Activated CD4-positive, alpha-beta T cell treated with anti-CD3 and anti-CD28 coated beads for 36 hours (primary cell): ENCODE data around the gene DDX23. TPM values are rescaled to one million over a fixed set of nuclear protein-coding genes. Genes with fewer than 3 reads are reported as not detected.
A peak's percentile ranks its signal among the peaks of the same experiment; 100 is the strongest.
"Not testable (repeated sequence)": the region's sequence is repeated elsewhere in the genome, so short reads cannot be mapped to it uniquely, and the experiment has no call there.

Experiments used
- ATAC-seq: fragments of 200-7000 bp; cut with Tn5 transposase; one replicate; pipeline ENCODE4 v1.10.0; 2021; ENCODE audit warnings: mild to moderate bottlenecking, moderate library complexity
- CTCF ChIA-PET: fragments of 350-600 bp; sonication (Branson Sonifier 250); formaldehyde crosslinking; loops from one replicate; lab custom pipeline; 2021; ENCODE audit warnings: antibody characterized with exemption; lab: Charles Lee
- POLR2A ChIA-PET: fragments of 350-600 bp; sonication (Branson Sonifier 250); formaldehyde crosslinking; loops from one replicate; lab custom pipeline; 2021; ENCODE audit warnings: antibody characterized with exemption, inconsistent platforms; lab: Charles Lee
- DNase-seq: peaks from one replicate; pipeline ENCODE4 v3.0.0-alpha.2; 2020
- H3K27ac Mint-ChIP-seq: one replicate; pipeline ENCODE4 v1.8.0; 2021; ENCODE audit warnings: mixed read lengths
- H3K27me3 Mint-ChIP-seq: one replicate; pipeline ENCODE4 v1.8.0; 2021; ENCODE audit warnings: mixed read lengths
- H3K36me3 Mint-ChIP-seq: one replicate; pipeline ENCODE4 v1.8.0; 2021; ENCODE audit warnings: low read depth, mixed read lengths
- H3K4me1 Mint-ChIP-seq: one replicate; pipeline ENCODE4 v1.8.0; 2021; ENCODE audit warnings: mixed read lengths
- H3K4me3 Mint-ChIP-seq: one replicate; pipeline ENCODE4 v1.8.0; 2021; ENCODE audit warnings: mild to moderate bottlenecking, moderate library complexity, mixed read lengths
- H3K9me3 Mint-ChIP-seq: one replicate; pipeline ENCODE4 v1.8.0; 2021; ENCODE audit warnings: low read depth, mixed read lengths
- intact Hi-C, 2 experiments: fragments of 100-400 bp; cut with DNase I in 1 of 2; cut with micrococcal nuclease in 1 of 2; formaldehyde crosslinking; loops; one replicate each; pipeline versions ENCODE4 v1.14.2 to v1.15.1; 2022 to 2024; cut with DNase I, micrococcal nuclease
- total RNA-seq, 2 experiments: library from RNA; stranded (reverse); gene quantifications; one replicate each; pipeline ENCODE4 v1.2.3, GENCODE V29; 2021

Gene DDX23
- total RNA-seq, 2 experiments from 2014 or later, result 115 to 120 TPM

DNA sequence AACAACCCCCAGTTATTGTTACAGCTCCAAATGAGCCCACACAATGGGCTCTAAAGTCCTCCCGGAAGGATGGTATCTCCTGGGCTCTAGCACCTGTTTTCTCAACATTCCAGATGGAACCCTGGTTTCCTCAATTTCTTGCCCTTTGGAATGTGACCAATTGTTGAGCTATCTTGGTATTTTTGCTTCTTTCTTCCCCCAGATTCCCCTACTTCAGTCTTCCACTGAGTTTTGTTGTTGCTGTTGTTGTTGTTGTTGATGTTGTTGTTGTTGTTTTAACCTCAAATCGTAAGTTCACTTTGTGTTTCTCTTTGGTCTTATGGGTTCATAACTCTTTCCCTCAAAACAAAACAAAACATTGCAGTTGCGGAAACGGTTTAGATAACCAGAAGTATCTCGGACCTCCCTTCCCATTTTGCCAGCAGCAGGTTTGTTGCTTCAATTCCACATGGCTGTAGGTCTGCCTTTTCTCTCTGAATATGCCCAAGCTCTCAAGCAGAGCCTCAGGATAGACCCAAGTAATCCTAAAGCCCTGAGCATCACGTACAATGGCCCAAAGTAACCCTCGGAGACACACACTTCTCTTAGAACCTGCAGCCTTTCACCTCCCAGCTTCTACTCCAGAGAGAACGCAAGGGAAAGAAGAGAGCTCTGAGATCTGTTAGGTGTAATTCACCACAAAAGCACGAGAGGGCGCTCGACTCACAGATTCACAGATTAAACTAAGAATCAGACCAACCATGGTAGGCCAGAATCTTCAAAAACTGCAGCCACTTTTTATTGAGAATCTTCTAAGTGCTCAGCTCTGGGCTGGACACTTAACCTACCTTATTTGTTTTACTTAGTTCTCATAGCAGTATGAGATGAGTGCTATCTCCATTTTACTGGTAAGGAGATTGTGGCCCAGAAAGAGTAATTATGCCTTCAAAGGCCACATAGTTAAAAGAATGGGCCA is 1.0 kb upstream of the DDX23 start:
- peak overlapping the region; percentile 99 for H3K27ac Mint-ChIP-seq
- intact Hi-C loops, result loop anchor here (1.0 to 5.0 kb wide), 20 partner anchors 12 to 696 kb away; partner anchors contain the start of genes CCNT1 (in 2 of the 2), FKBP11 (in 2 of the 2), ARF3 (in 1 of the 2) and ASB8 (in 1 of the 2)
- peak; percentile 28 for ATAC-seq
- no peaks in the 10 kb centered on the region for H3K9me3 Mint-ChIP-seq
- no peaks in the 10 kb centered on the region for H3K27me3 Mint-ChIP-seq
- H3K4me3 Mint-ChIP-seq, result peak overlapping the region; percentile 96
- peaks cover 28% of the 10 kb centered on the region for H3K4me1 Mint-ChIP-seq
- DNase-seq, result peak; percentile 94
- ChIA-PET POLR2A (interaction anchor here (0.6 to 2.2 kb wide), 7 partner anchors 13 to 234 kb away, joined by 3 to 14 read pairs (median 4); partner anchors contain the start of genes ARF3, FKBP11 and RND1), CTCF (interaction anchor here (0.6 to 5.5 kb wide), 61 partner anchors 9 to 994 kb away, joined by 3 to 152 read pairs (median 5); partner anchors contain the start of genes ARF3, CACNB3, DDN and FKBP11)
- peaks cover 23% of the 10 kb centered on the region for H3K36me3 Mint-ChIP-seq

DNA sequence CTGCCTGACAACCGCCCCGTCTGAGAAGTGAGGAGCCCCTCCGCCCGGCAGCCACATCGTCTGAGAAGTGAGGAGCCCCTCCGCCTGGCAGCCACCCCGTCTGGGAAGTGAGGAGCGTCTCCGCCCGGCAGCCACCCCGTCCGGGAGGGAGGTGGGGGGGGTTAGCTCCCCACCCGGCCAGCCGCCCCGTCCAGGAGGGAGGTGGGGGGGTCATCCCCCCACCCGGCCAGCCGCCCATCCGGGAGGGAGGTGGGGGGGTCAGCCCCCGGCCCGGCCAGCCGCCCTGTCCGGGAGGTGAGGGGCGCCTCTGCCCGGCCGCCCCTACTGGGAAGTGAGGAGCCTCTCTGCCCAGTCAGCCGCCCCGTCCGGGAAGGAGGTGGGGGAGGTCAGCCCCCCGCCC is 9.9 kb downstream of the DDX23 start:
- intact Hi-C loops, H3K4me3 Mint-ChIP-seq, ATAC-seq, POLR2A ChIA-PET, H3K4me1 Mint-ChIP-seq, H3K27ac Mint-ChIP-seq, H3K27me3 Mint-ChIP-seq, H3K9me3 Mint-ChIP-seq, DNase-seq, CTCF ChIA-PET: not testable (repeated sequence)
- peaks cover 42% of the 10 kb centered on the region for H3K36me3 Mint-ChIP-seq

DNA sequence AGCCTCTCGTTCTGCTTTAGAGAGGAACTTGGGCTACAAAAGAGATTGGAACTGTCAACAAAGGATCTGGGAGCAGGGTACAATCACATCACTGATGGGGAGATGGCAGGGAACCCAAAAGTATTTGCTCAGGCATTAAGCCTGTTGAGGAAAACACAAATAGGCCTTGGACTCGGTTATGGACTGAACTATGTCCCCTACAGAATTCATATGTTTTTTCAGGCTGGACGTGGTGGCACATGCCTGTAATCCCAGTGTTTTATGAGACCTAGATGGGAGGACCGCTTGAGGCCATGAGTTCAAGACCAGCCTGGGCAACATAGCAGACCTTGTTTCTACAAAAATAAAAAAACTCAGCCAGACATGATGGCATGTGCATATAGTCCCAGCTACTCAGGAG is 13.9 kb downstream of the DDX23 start:
- intact Hi-C loops, result no loop called here
- Mint-ChIP-seq H3K4me3 (no peak overlapping the region), H3K9me3 (no peaks in the 10 kb centered on the region), H3K36me3 (peaks cover 50% of the 10 kb centered on the region), H3K27me3 (no peaks in the 10 kb centered on the region), H3K27ac (no peak overlapping the region), H3K4me1 (no peaks in the 10 kb centered on the region)
- ChIA-PET CTCF (no interaction called here), POLR2A (no interaction called here)
- ATAC-seq (no peak), DNase-seq (no peak)

DNA sequence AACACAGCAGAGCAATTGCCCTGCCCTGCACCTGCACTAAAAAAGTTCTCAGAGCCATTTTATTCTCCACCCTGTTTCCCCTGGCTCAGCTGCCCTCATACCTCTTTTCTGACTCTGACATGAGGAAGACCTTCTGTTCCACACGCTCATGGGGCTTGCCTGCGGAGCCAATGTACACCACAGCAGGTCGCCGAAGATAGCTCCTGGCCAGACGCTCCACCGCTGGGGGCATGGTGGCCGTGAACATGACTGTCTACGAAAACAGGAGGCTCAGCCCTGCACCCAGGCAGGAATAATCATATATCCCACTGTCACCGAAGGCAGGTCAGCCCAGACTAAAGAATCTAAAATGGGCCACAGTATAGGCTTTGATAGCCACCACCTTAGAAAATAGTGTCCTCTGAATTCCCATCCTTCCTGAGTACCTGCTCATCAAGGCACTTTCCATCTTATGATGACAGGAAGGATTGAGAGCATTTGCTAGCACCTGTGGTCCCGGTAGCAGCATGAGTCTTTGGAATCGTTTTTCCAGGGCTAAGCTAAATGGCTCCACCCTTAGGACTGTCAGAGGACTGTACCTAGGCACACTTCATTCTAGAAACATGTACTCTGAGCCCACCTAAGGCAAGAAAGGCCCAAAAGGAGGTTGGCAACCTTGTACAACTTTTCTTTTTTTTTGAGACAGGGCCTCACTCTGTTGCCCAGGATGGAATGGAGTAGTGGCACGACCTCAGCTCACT is 19.5 kb downstream of the DDX23 start:
- Mint-ChIP-seq H3K4me3 (no peak overlapping the region), H3K27ac (no peak overlapping the region), H3K9me3 (no peaks in the 10 kb centered on the region), H3K4me1 (no peaks in the 10 kb centered on the region), H3K36me3 (peaks cover 65% of the 10 kb centered on the region), H3K27me3 (no peaks in the 10 kb centered on the region)
- intact Hi-C loops, result no loop called here
- no peak for DNase-seq
- POLR2A ChIA-PET, result no interaction called here
- CTCF ChIA-PET, result interaction anchor here (0.8 to 1.2 kb wide), 3 partner anchors 13 to 945 kb away, joined by 3 to 4 read pairs (median 4); a partner anchor contains a TSS
- ATAC-seq, result no peak

DNA sequence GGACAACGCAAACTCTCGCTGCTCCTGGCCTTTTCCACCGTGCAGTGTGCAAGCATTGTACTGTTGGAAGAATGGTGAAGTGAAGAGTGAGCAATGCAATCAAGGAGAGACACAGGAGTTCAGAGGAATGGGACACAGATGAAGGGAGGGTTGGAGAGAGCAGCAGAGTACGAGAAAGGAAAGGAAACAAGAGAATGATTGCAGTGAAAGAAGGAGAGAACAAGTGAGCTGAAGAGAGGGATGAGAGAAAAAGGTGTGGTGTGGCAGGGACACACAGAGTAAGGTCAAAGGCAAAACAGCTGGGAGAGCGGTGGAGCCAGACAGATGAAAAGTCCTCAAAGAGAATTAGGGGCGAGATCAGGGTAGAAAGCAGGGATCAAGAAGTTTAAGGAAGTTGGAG is 20.7 kb downstream of the DDX23 start:
- Mint-ChIP-seq H3K4me3 (no peak overlapping the region), H3K27me3 (no peaks in the 10 kb centered on the region)
- intact Hi-C loops, result no loop called here

DNA sequence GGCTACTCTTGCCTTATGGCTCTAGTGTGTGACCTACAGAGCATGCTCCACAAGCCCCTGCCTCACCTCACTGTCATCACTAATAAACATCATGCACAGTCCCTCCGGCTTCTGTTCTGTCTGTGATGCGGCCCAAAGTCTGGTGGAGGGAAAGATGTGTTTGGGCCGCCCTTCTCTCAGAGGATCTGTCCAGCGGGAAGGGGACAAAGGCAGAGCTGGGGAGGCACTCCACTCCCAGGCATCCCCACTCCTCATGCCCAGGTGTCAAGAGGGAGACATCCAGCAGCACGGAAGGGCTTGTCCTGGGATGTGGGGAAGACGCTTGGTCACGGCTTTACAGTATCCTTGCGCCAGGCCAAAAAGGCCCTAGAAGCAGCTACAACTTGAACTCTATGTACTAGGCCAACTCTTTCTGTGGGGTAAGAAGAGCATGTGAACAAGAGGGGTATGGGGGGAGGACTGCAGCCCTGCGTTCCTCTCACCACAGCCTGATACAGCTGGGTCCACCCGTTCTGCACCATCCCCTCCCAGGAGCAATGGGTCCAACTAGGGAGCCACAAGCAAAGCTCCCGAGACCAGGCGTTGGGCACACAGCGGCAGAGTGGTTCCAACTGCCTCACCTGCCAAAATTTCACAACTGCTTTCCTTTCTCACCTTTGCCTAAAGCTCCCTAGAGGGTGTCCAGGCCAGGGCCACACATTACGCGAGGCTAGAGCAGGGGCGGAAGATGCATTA is 23.0 kb downstream of the DDX23 start:
- Mint-ChIP-seq H3K27me3 (no peaks in the 10 kb centered on the region), H3K27ac (no peak overlapping the region), H3K4me1 (no peaks in the 10 kb centered on the region), H3K4me3 (no peak overlapping the region), H3K36me3 (peaks cover 44% of the 10 kb centered on the region), H3K9me3 (no peaks in the 10 kb centered on the region)
- intact Hi-C loops, result no loop called here
- no peak for DNase-seq
- no peak for ATAC-seq
- POLR2A ChIA-PET, result no interaction called here
- CTCF ChIA-PET, result interaction anchor here (0.7 to 3.2 kb wide), 4 partner anchors 9 to 79 kb away, joined by 3 to 15 read pairs (median 4); no protein-coding TSS in a partner anchor

More for the DNA sequence above, 20.7 kb downstream of the DDX23 start:
- ChIA-PET POLR2A (no interaction called here), CTCF (interaction anchor here (0.6 to 1.1 kb wide), 2 partner anchors 72 to 764 kb away, joined by 3 to 4 read pairs; a partner anchor contains a TSS)
- ATAC-seq (no peak), DNase-seq (no peak)
- peaks cover 53% of the 10 kb centered on the region for H3K36me3 Mint-ChIP-seq
- no peaks in the 10 kb centered on the region for H3K9me3 Mint-ChIP-seq
- H3K4me1 Mint-ChIP-seq, result no peaks in the 10 kb centered on the region
- H3K27ac Mint-ChIP-seq, result no peak overlapping the region

DNA sequence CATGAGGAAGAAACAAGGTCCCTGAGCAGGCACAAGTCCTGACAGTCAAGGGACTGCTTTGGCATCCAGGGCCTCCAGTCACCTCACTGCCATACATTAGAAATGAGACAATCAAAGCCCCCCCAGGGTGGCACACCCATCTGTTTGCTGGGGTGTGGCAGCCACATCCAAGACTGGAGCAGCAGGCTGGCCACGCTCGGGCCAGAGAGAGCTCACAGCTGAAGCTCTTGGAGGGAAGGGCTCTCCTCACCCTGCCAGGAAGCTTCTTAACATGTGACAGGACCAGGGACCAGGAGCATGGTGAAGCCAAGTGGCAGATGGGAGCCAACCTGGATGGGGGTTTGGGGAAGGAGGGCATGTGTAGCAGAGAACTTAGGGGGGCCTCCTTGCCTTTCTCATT is 23.7 kb downstream of the DDX23 start:
- no peak for ATAC-seq
- H3K4me1 Mint-ChIP-seq, result no peaks in the 10 kb centered on the region
- H3K36me3 Mint-ChIP-seq, result peaks cover 41% of the 10 kb centered on the region
- H3K27ac Mint-ChIP-seq, result no peak overlapping the region
- no peaks in the 10 kb centered on the region for H3K9me3 Mint-ChIP-seq
- no peak for DNase-seq
- H3K4me3 Mint-ChIP-seq, result no peak overlapping the region
- intact Hi-C loops, result no loop called here
- ChIA-PET POLR2A (no interaction called here), CTCF (interaction anchor here (0.5 to 3.2 kb wide), 4 partner anchors 9 to 76 kb away, joined by 3 to 20 read pairs (median 9); no protein-coding TSS in a partner anchor)
- H3K27me3 Mint-ChIP-seq, result no peaks in the 10 kb centered on the region

DNA sequence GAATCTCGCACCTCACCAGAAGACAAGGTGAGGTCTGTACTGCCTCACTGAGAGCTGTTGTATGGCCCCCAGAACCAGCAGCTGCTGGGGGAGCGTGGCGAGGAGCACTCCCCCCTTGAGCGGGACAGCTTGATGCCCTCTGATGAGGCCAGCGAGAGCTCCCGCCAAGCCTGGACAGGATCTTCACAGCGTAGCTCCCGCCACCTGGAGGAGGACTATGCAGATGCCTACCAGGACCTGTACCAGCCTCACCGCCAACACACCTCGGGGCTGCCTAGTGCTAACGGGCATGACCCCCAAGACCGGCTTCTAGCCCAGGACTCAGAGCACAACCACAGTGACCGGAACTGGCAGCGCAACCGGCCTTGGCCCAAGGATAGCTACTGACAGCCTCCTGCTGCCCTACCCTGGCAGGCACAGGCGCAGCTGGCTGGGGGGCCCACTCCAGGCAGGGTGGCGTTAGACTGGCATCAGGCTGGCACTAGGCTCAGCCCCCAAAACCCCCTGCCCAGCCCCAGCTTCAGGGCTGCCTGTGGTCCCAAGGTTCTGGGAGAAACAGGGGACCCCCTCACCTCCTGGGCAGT is 24.4 kb downstream of the DDX23 start:
- Mint-ChIP-seq H3K27ac (no peak overlapping the region), H3K4me1 (no peaks in the 10 kb centered on the region), H3K4me3 (no peak overlapping the region), H3K27me3 (no peaks in the 10 kb centered on the region), H3K36me3 (peaks cover 34% of the 10 kb centered on the region), H3K9me3 (no peaks in the 10 kb centered on the region)
- ChIA-PET CTCF (interaction anchor here (0.5 to 3.2 kb wide), 4 partner anchors 8 to 75 kb away, joined by 3 to 20 read pairs (median 9); no protein-coding TSS in a partner anchor), POLR2A (no interaction called here)
- ATAC-seq, result no peak
- intact Hi-C loops, result no loop called here
- no peak for DNase-seq

DNA sequence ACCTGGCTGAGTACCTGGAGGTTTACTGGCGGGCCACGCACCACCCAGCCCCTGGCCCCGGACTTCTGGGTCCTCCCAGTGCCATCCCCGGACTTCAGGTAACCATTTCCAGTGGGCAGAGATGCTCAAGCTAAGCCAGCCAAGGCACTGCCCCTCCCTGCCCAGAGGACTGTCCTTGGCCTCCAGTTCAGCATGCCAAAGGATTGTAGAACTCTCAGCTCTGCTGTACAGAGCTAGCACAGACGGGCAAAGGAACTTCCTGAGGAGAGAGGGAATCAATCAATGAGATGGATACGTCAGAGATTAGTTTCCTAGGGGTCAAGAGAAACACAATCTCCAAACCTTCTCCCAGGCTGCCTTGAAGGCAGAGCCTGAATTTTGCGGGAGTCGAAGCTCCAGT is 24.9 kb downstream of the DDX23 start:
- Mint-ChIP-seq H3K27ac (no peak overlapping the region), H3K4me1 (no peaks in the 10 kb centered on the region), H3K27me3 (no peaks in the 10 kb centered on the region), H3K9me3 (no peaks in the 10 kb centered on the region), H3K4me3 (no peak overlapping the region), H3K36me3 (peaks cover 28% of the 10 kb centered on the region)
- ATAC-seq, result no peak
- intact Hi-C loops, result no loop called here
- ChIA-PET POLR2A (no interaction called here), CTCF (interaction anchor here (0.6 to 2.4 kb wide), 3 partner anchors 12 to 46 kb away, joined by 3 to 20 read pairs (median 3); no protein-coding TSS in a partner anchor)
- DNase-seq, result no peak

DNA sequence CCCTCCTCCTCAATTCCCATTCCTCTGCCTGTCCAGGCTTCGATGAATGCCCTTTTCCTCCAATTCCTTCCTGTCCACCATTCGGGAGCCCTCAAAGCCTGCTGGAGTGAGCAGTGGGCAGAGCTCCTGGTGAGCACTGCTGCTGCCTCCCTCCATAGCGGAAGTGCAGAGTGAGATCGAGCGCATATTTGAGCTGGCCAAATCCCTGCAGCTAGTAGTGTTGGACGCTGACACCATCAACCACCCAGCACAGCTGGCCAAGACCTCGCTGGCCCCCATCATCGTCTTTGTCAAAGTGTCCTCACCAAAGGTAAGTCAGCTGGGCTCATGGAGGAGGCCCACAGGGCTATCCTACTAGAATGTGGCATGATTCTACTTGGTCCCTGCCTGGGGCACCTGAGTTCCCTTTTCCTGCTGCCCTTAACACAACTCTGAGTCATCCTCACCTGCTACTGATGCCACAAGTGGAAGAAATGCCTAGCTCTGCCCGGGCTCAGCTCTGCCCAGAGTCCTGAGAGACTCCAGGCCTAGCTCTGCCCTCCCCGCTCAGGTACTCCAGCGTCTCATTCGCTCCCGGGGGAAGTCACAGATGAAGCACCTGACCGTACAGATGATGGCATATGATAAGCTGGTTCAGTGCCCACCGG is 25.6 kb downstream of the DDX23 start:
- no peak for ATAC-seq
- no peak overlapping the region for H3K27ac Mint-ChIP-seq

More for the DNA sequence above, 25.6 kb downstream of the DDX23 start:
- Mint-ChIP-seq H3K4me3 (no peak overlapping the region), H3K36me3 (peaks cover 23% of the 10 kb centered on the region), H3K4me1 (no peaks in the 10 kb centered on the region), H3K27me3 (no peaks in the 10 kb centered on the region), H3K9me3 (no peaks in the 10 kb centered on the region)
- intact Hi-C loops, result no loop called here
- ChIA-PET POLR2A (interaction anchor here (0.6 kb wide), 1 partner anchor 26 kb away, joined by 3 read pairs; the partner anchor contains the start of gene DDX23), CTCF (interaction anchor here (0.6 to 2.4 kb wide), 3 partner anchors 11 to 46 kb away, joined by 3 to 20 read pairs (median 3); no protein-coding TSS in a partner anchor)
- no peak for DNase-seq
